ENCODE results near the gene CBX1. TPM values are rescaled to one million over a fixed set of nuclear protein-coding genes. Genes with fewer than 3 reads are reported as not detected.

The CBX1 gene
- total RNA-seq, 1 experiment from 2014 or later = 126 TPM

- no peaks in the 10 kb centered on the region for H3K36me3 ChIP-seq (replicated peaks; ENCODE audit: control insufficient read depth, insufficient read depth, low read length)
- H3K27me3 ChIP-seq (ENCODE audit: control insufficient read depth, insufficient read depth, low read length) = peaks cover 22% of the 10 kb centered on the region
- peak; percentile 64 for DNase-seq
- peak overlapping the region; percentile 49 for H3K4me3 ChIP-seq (ENCODE audit: insufficient read depth, low read depth, low read length)
Measured at GRCh38 chr17:48024149-48025039, 76.9 kb downstream of the CBX1 start.

- Histone ChIP-seq H3K27me3 (ENCODE audit: control insufficient read depth, insufficient read depth, low read length) (peaks cover 22% of the 10 kb centered on the region), H3K4me3 (ENCODE audit: insufficient read depth, low read depth, low read length) (peak overlapping the region; percentile 49), H3K36me3 (replicated peaks; ENCODE audit: control insufficient read depth, insufficient read depth, low read length) (no peaks in the 10 kb centered on the region)
- peak; percentile 97 for DNase-seq
Measured at GRCh38 chr17:48023400-48024148, 77.7 kb downstream of the CBX1 start.

- Histone ChIP-seq H3K4me3 (ENCODE audit: insufficient read depth, low read depth, low read length) (no peak overlapping the region), H3K36me3 (replicated peaks; ENCODE audit: control insufficient read depth, insufficient read depth, low read length) (no peaks in the 10 kb centered on the region)
Measured at GRCh38 chr17:48022901-48023300, 78.4 kb downstream of the CBX1 start.

GRCh38 chr17:48021934-48022333 lies 79.3 kb downstream of the CBX1 start:
- Histone ChIP-seq H3K27me3 (ENCODE audit: control insufficient read depth, insufficient read depth, low read length) (peaks cover 22% of the 10 kb centered on the region), H3K4me3 (ENCODE audit: insufficient read depth, low read depth, low read length) (no peak overlapping the region), H3K36me3 (replicated peaks; ENCODE audit: control insufficient read depth, insufficient read depth, low read length) (no peaks in the 10 kb centered on the region)
- DNase-seq = no peak

More at GRCh38 chr17:48022901-48023300, 78.4 kb downstream of the CBX1 start:
- peaks cover 22% of the 10 kb centered on the region for H3K27me3 ChIP-seq (ENCODE audit: control insufficient read depth, insufficient read depth, low read length)
- no peak for DNase-seq

Other genes starting within 250 kb of the CBX1 start
- 2.7 and 3.2 TPM in 2 replicates for gene SP2, start 205.2 kb downstream of the CBX1 start, total RNA-seq (2014; rRNA removed; shearing (Covaris generic))
- 8.9 and 12.9 TPM in 2 replicates for gene PNPO, start 159.9 kb downstream of the CBX1 start, total RNA-seq (2014; rRNA removed; shearing (Covaris generic))
- 0.10 TPM in 1 of 2 replicates, not detected in the other for gene PRR15L, start 143.6 kb downstream of the CBX1 start, total RNA-seq (2014; rRNA removed; shearing (Covaris generic))
- gene CDK5RAP3, start 130.4 kb downstream of the CBX1 start, total RNA-seq (2014; rRNA removed; shearing (Covaris generic)) = 63.9 and 79.1 TPM in 2 replicates
- gene COPZ2, start 63.7 kb downstream of the CBX1 start, total RNA-seq (2014; rRNA removed; shearing (Covaris generic)) = not detected in 2 replicates
- gene NFE2L1, start 53.1 kb downstream of the CBX1 start, total RNA-seq (2014; rRNA removed; shearing (Covaris generic)) = 89.5 and 114 TPM in 2 replicates
- gene SNX11, start 6.3 kb upstream of the CBX1 start, total RNA-seq (2014; rRNA removed; shearing (Covaris generic)) = 16.0 and 17.4 TPM in 2 replicates

All from H7 (cell line).